Measurements from ENCODE around the gene NLK.

- TF ChIP-seq CTCF (IDR thresholded peaks at IDR 0.05 in 2 of 3, conservative IDR thresholded peaks at IDR 0.05 in 1 of 3; ENCODE audit: borderline replicate concordance in 1 of 3, insufficient read depth in 1 of 3, low read depth in 2 of 3, low read length in 2 of 3), result no peak
- no peak for TF ChIP-seq TCF7L2 (IDR thresholded peaks at IDR 0.05; ENCODE audit: borderline replicate concordance, extremely low read depth, insufficient read depth, insufficient read length)
Observed at GRCh38 chr17:28057731-28058246, 15.3 kb downstream of the NLK start.

All from HCT116 (cell line).